T-helper 2 cell treated with Interferon-gamma antibody and Interleukin-4, amounts not matched to agents 100 ng/mL and 5 ng/mL, for 36 hours (primary cell): ENCODE results near the gene GLIS1. TPM values are rescaled to one million over a fixed set of nuclear protein-coding genes. Genes with fewer than 3 reads are reported as not detected.

Experiments
- intact Hi-C: fragments of 100-400 bp; cut with micrococcal nuclease; formaldehyde crosslinking; loops from one replicate; pipeline ENCODE4 v1.15.1; 2023
- total RNA-seq: library from RNA; stranded (reverse); gene quantifications from 2 replicates; pipeline ENCODE4 v1.2.3, GENCODE V29; 2022

The GLIS1 gene
- total RNA-seq, 1 donor from 2014 or later = not detected

GRCh38 chr1:53595906-53596305 lies 143.1 kb downstream of the GLIS1 start:
- intact Hi-C loops = no loop called here

- intact Hi-C loops = no loop called here
These were observed 144.4 kb downstream of the GLIS1 start for GRCh38 chr1:53594391-53595180.

GRCh38 chr1:53593758-53594380 lies 145.1 kb downstream of the GLIS1 start:
- intact Hi-C loops = no loop called here

GRCh38 chr1:53592985-53593757 lies 145.8 kb downstream of the GLIS1 start:
- intact Hi-C loops = no loop called here

- intact Hi-C loops = no loop called here
These were observed 146.4 kb downstream of the GLIS1 start for GRCh38 chr1:53592521-53592982.

GRCh38 chr1:53591924-53592323 lies 147.0 kb downstream of the GLIS1 start:
- intact Hi-C loops = no loop called here

GRCh38 chr1:53590531-53591515 lies 148.1 kb downstream of the GLIS1 start:
- intact Hi-C loops = no loop called here

- intact Hi-C loops = no loop called here
These were observed 148.9 kb downstream of the GLIS1 start for GRCh38 chr1:53590104-53590503.

- intact Hi-C loops = no loop called here
These were observed 149.7 kb downstream of the GLIS1 start for GRCh38 chr1:53589043-53589887.

- intact Hi-C loops = no loop called here
These were observed 150.7 kb downstream of the GLIS1 start for GRCh38 chr1:53588053-53588779.

GRCh38 chr1:53587252-53587988 lies 151.5 kb downstream of the GLIS1 start:
- intact Hi-C loops = no loop called here

- intact Hi-C loops = no loop called here
These were observed 152.2 kb downstream of the GLIS1 start for GRCh38 chr1:53586765-53587164.

- intact Hi-C loops = no loop called here
These were observed 153.4 kb downstream of the GLIS1 start for GRCh38 chr1:53585565-53585964.

- intact Hi-C loops = no loop called here
These were observed 153.8 kb downstream of the GLIS1 start for GRCh38 chr1:53585129-53585528.

GRCh38 chr1:53584777-53585107 lies 154.2 kb downstream of the GLIS1 start:
- intact Hi-C loops = no loop called here

GRCh38 chr1:53583868-53584776 lies 154.8 kb downstream of the GLIS1 start:
- intact Hi-C loops = no loop called here

GRCh38 chr1:53583021-53583867 lies 155.7 kb downstream of the GLIS1 start:
- intact Hi-C loops = no loop called here
